ENCODE data around the gene SNX30.

Gene SNX30

GRCh38 chr9:112868461-112868860, 117.9 kb downstream of the SNX30 start:
- no peak overlapping the region for H3K27ac Mint-ChIP-seq
- peaks cover 11% of the 10 kb centered on the region for H3K4me1 Mint-ChIP-seq
- peaks cover 15% of the 10 kb centered on the region for H3K36me3 Mint-ChIP-seq
- CTCF ChIA-PET: interaction anchor here (0.9 to 1.6 kb wide), 2 partner anchors 10 to 35 kb away, joined by 3 to 5 read pairs; no protein-coding TSS in a partner anchor
- no peak overlapping the region for H3K4me3 Mint-ChIP-seq
- H3K9me3 Mint-ChIP-seq: no peaks in the 10 kb centered on the region
- no peaks in the 10 kb centered on the region for H3K27me3 Mint-ChIP-seq
- no peak for DNase-seq

- no peak overlapping the region for H3K27ac Mint-ChIP-seq
- H3K4me1 Mint-ChIP-seq: peaks cover 5% of the 10 kb centered on the region
- CTCF ChIA-PET: interaction anchor here (0.9 kb wide), 1 partner anchor 10 kb away, joined by 3 read pairs; no protein-coding TSS in a partner anchor
- H3K9me3 Mint-ChIP-seq: no peaks in the 10 kb centered on the region
- H3K36me3 Mint-ChIP-seq: peaks cover 12% of the 10 kb centered on the region
- no peaks in the 10 kb centered on the region for H3K27me3 Mint-ChIP-seq
- DNase-seq: no peak
- no peak overlapping the region for H3K4me3 Mint-ChIP-seq
Observed at GRCh38 chr9:112869041-112869529, 118.5 kb downstream of the SNX30 start.

GRCh38 chr9:112869917-112870316, 119.4 kb downstream of the SNX30 start:
- DNase-seq: no peak
- no peak overlapping the region for H3K4me3 Mint-ChIP-seq
- peaks cover 12% of the 10 kb centered on the region for H3K36me3 Mint-ChIP-seq
- H3K9me3 Mint-ChIP-seq: no peaks in the 10 kb centered on the region
- H3K4me1 Mint-ChIP-seq: peaks cover 4% of the 10 kb centered on the region
- H3K27me3 Mint-ChIP-seq: no peaks in the 10 kb centered on the region
- CTCF ChIA-PET: no interaction called here
- H3K27ac Mint-ChIP-seq: no peak overlapping the region

- Mint-ChIP-seq H3K27ac (no peak overlapping the region), H3K36me3 (peaks cover 12% of the 10 kb centered on the region), H3K4me3 (no peak overlapping the region), H3K27me3 (no peaks in the 10 kb centered on the region), H3K4me1 (peaks cover 4% of the 10 kb centered on the region), H3K9me3 (no peaks in the 10 kb centered on the region)
- no peak for DNase-seq
- CTCF ChIA-PET: no interaction called here
Observed at GRCh38 chr9:112870556-112870955, 120.0 kb downstream of the SNX30 start.

- no peak overlapping the region for H3K4me3 Mint-ChIP-seq
- peaks cover 9% of the 10 kb centered on the region for H3K36me3 Mint-ChIP-seq
- no peaks in the 10 kb centered on the region for H3K9me3 Mint-ChIP-seq
- peaks cover 4% of the 10 kb centered on the region for H3K4me1 Mint-ChIP-seq
- CTCF ChIA-PET: no interaction called here
- H3K27ac Mint-ChIP-seq: no peak overlapping the region
- DNase-seq: no peak
- no peaks in the 10 kb centered on the region for H3K27me3 Mint-ChIP-seq
Observed at GRCh38 chr9:112872019-112872418, 121.5 kb downstream of the SNX30 start.

- H3K36me3 Mint-ChIP-seq: peaks cover 6% of the 10 kb centered on the region
- H3K4me1 Mint-ChIP-seq: no peaks in the 10 kb centered on the region
- no peak overlapping the region for H3K27ac Mint-ChIP-seq
- CTCF ChIA-PET: interaction anchor here (1.2 kb wide), 1 partner anchor 19 kb away, joined by 3 read pairs; no protein-coding TSS in a partner anchor
- H3K27me3 Mint-ChIP-seq: no peaks in the 10 kb centered on the region
- H3K4me3 Mint-ChIP-seq: no peak overlapping the region
- DNase-seq: no peak
- H3K9me3 Mint-ChIP-seq: no peaks in the 10 kb centered on the region
Observed at GRCh38 chr9:112873773-112874405, 123.3 kb downstream of the SNX30 start.

- no peaks in the 10 kb centered on the region for H3K27me3 Mint-ChIP-seq
- DNase-seq: no peak
- CTCF ChIA-PET: no interaction called here
- H3K9me3 Mint-ChIP-seq: no peaks in the 10 kb centered on the region
- no peak overlapping the region for H3K27ac Mint-ChIP-seq
- H3K4me1 Mint-ChIP-seq: no peaks in the 10 kb centered on the region
- no peak overlapping the region for H3K4me3 Mint-ChIP-seq
- H3K36me3 Mint-ChIP-seq: peaks cover 2% of the 10 kb centered on the region
Observed at GRCh38 chr9:112878752-112879151, 128.2 kb downstream of the SNX30 start.

- H3K9me3 Mint-ChIP-seq: no peaks in the 10 kb centered on the region
- CTCF ChIA-PET: no interaction called here
- H3K27ac Mint-ChIP-seq: no peak overlapping the region
- no peak for DNase-seq
- H3K4me3 Mint-ChIP-seq: no peak overlapping the region
- H3K36me3 Mint-ChIP-seq: peaks cover 2% of the 10 kb centered on the region
- no peaks in the 10 kb centered on the region for H3K27me3 Mint-ChIP-seq
- no peaks in the 10 kb centered on the region for H3K4me1 Mint-ChIP-seq
Observed at GRCh38 chr9:112880650-112881049, 130.1 kb downstream of the SNX30 start.

- no peak for DNase-seq
- Mint-ChIP-seq H3K9me3 (no peaks in the 10 kb centered on the region), H3K4me1 (no peaks in the 10 kb centered on the region), H3K36me3 (peaks cover 2% of the 10 kb centered on the region), H3K27ac (no peak overlapping the region), H3K4me3 (no peak overlapping the region), H3K27me3 (no peaks in the 10 kb centered on the region)
- CTCF ChIA-PET: no interaction called here
Observed at GRCh38 chr9:112881331-112881730, 130.8 kb downstream of the SNX30 start.

- no peak for DNase-seq
- CTCF ChIA-PET: interaction anchor here (1.2 to 1.8 kb wide), 2 partner anchors 19 to 39 kb away, joined by 4 to 8 read pairs; no protein-coding TSS in a partner anchor
- Mint-ChIP-seq H3K36me3 (no peaks in the 10 kb centered on the region), H3K27ac (no peak overlapping the region), H3K4me3 (no peak overlapping the region), H3K9me3 (no peaks in the 10 kb centered on the region), H3K27me3 (peaks cover 6% of the 10 kb centered on the region), H3K4me1 (no peaks in the 10 kb centered on the region)
Observed at GRCh38 chr9:112884101-112884500, 133.5 kb downstream of the SNX30 start.

- Mint-ChIP-seq H3K4me3 (no peak overlapping the region), H3K27me3 (peaks cover 12% of the 10 kb centered on the region), H3K27ac (no peak overlapping the region), H3K36me3 (no peaks in the 10 kb centered on the region), H3K4me1 (no peaks in the 10 kb centered on the region), H3K9me3 (no peaks in the 10 kb centered on the region)
- DNase-seq: no peak
- CTCF ChIA-PET: interaction anchor here (1.2 to 1.8 kb wide), 2 partner anchors 18 to 39 kb away, joined by 4 to 8 read pairs; no protein-coding TSS in a partner anchor
Observed at GRCh38 chr9:112884721-112885120, 134.2 kb downstream of the SNX30 start.

- H3K27me3 Mint-ChIP-seq: peaks cover 18% of the 10 kb centered on the region
- no peak overlapping the region for H3K27ac Mint-ChIP-seq
- H3K36me3 Mint-ChIP-seq: no peaks in the 10 kb centered on the region
- H3K4me1 Mint-ChIP-seq: no peaks in the 10 kb centered on the region
- CTCF ChIA-PET: interaction anchor here (1.8 kb wide), 1 partner anchor 18 kb away, joined by 8 read pairs; no protein-coding TSS in a partner anchor
- DNase-seq: no peak
- H3K9me3 Mint-ChIP-seq: no peaks in the 10 kb centered on the region
- no peak overlapping the region for H3K4me3 Mint-ChIP-seq
Observed at GRCh38 chr9:112885324-112885723, 134.8 kb downstream of the SNX30 start.

GRCh38 chr9:112886351-112886750, 135.8 kb downstream of the SNX30 start:
- Mint-ChIP-seq H3K4me1 (no peaks in the 10 kb centered on the region), H3K9me3 (no peaks in the 10 kb centered on the region), H3K36me3 (no peaks in the 10 kb centered on the region), H3K27me3 (peaks cover 29% of the 10 kb centered on the region), H3K27ac (no peak overlapping the region), H3K4me3 (no peak overlapping the region)
- DNase-seq: no peak
- CTCF ChIA-PET: interaction anchor here (1.5 kb wide), 1 partner anchor 17 kb away, joined by 4 read pairs; no protein-coding TSS in a partner anchor

- no peaks in the 10 kb centered on the region for H3K4me1 Mint-ChIP-seq
- no peaks in the 10 kb centered on the region for H3K9me3 Mint-ChIP-seq
- no peak overlapping the region for H3K27ac Mint-ChIP-seq
- no peaks in the 10 kb centered on the region for H3K36me3 Mint-ChIP-seq
- DNase-seq: no peak
- CTCF ChIA-PET: interaction anchor here (1.5 to 1.9 kb wide), 3 partner anchors 16 to 225 kb away, joined by 4 to 6 read pairs (median 4); no protein-coding TSS in a partner anchor
- no peak overlapping the region for H3K4me3 Mint-ChIP-seq
- H3K27me3 Mint-ChIP-seq: peaks cover 39% of the 10 kb centered on the region
Observed at GRCh38 chr9:112887381-112887780, 136.8 kb downstream of the SNX30 start.
